Right ventricle myocardium superior (tissue), 1 donor: Measurements from ENCODE around the gene ARSG. TPM values are rescaled to one million over a fixed set of nuclear protein-coding genes. Genes with fewer than 3 reads are reported as not detected.
"Not testable (repeated sequence)": the region's sequence is repeated elsewhere in the genome, so short reads cannot be mapped to it uniquely, and the experiment has no call there.

Experiments
- ATAC-seq: fragments of 200-7000 bp; cut with Tn5 transposase; one replicate; pipeline ENCODE4 v1.9.1; 2020; ENCODE audit warnings: mild to moderate bottlenecking; ENCODE audit not compliant: poor library complexity
- DNase-seq: peaks from one replicate; pipeline ENCODE4 v3.0.0-alpha.2; 2020
- intact Hi-C: fragments of 100-400 bp; cut with DNase I; formaldehyde crosslinking; loops from one replicate; pipeline ENCODE4 v1.11.2; 2022
- long read RNA-seq: library from polyadenylated mRNA; unstranded; transcript quantifications from one replicate; pipeline ENCODE4 v2.0.0, GENCODE V29; 2021
- total RNA-seq: library from RNA; stranded (reverse); fragmentation: NEBNext Ultra II Directional; extraction: Animal tissue kit (Norgen Biotek cat#: 25700); gene quantifications from one replicate; pipeline ENCODE4 v1.2.1, GENCODE V29; 2021
- donor health status: DM: no; HTN: yes; CAD: no; lungs with severe emphysema.

The ARSG gene
- 3.1 TPM for total RNA-seq
- long read RNA-seq, full-length matches to known transcripts = 7 of 14 reads
- long read RNA-seq, partial matches to known transcripts = 3 of 14 reads
- long read RNA-seq, other reads (novel, unspliced or antisense) = 4 of 14 reads

- ATAC-seq (peak; percentile 57), DNase-seq (peak; percentile 75)
- intact Hi-C loops = no loop called here
Measured at GRCh38 chr17:68290955-68291835, at the start of gene ARSG, which contains the start of gene SLC16A6. Gene ARSG, plus strand, starts transcription at chr17:68291495. Its CDS starts 15,999 bp downstream, at chr17:68307494. Gene SLC16A6, minus strand, starts transcription at chr17:68291127. Its CDS starts 12,807 bp downstream, at chr17:68278320.

- intact Hi-C loops = no loop called here
- ATAC-seq (no peak), DNase-seq (peak; percentile 52)
Measured at GRCh38 chr17:68246271-68247028, 44.8 kb upstream of the ARSG start.

GRCh38 chr17:68247445-68248198 lies 43.7 kb upstream of the ARSG start, which contains the start of gene AMZ2:
Gene AMZ2, plus strand, starts transcription at chr17:68248043. Its CDS starts 2,145 bp downstream, at chr17:68250188.
- ATAC-seq (peak; percentile 98), DNase-seq (peak; percentile 97)
- intact Hi-C loops = no loop called here

GRCh38 chr17:68248199-68248825 lies 43.0 kb upstream of the ARSG start:
- intact Hi-C loops = no loop called here
- DNase-seq (no peak), ATAC-seq (peak; percentile 59)

- intact Hi-C loops = no loop called here
- ATAC-seq (no peak), DNase-seq (no peak)
Measured at GRCh38 chr17:68248891-68249290, 42.4 kb upstream of the ARSG start.

GRCh38 chr17:68249354-68249765 lies 41.9 kb upstream of the ARSG start:
- intact Hi-C loops = no loop called here
- no peak for ATAC-seq
- DNase-seq = no peak

- intact Hi-C loops, ATAC-seq, DNase-seq: not testable (repeated sequence)
Measured at GRCh38 chr17:68253426-68253825, 37.9 kb upstream of the ARSG start.

- intact Hi-C loops = no loop called here
- DNase-seq = no peak
- ATAC-seq = no peak
Measured at GRCh38 chr17:68255151-68255550, 36.1 kb upstream of the ARSG start.

- ATAC-seq (no peak), DNase-seq (no peak)
- intact Hi-C loops = no loop called here
Measured at GRCh38 chr17:68255731-68256538, 35.4 kb upstream of the ARSG start.

- intact Hi-C loops, ATAC-seq, DNase-seq: not testable (repeated sequence)
Measured at GRCh38 chr17:68256701-68257100, 34.6 kb upstream of the ARSG start.

GRCh38 chr17:68257934-68258333 lies 33.4 kb upstream of the ARSG start:
- ATAC-seq = no peak
- intact Hi-C loops = no loop called here
- DNase-seq = no peak

GRCh38 chr17:68258890-68259647 lies 32.2 kb upstream of the ARSG start:
- ATAC-seq (peak; percentile 90), DNase-seq (peak; percentile 75)
- intact Hi-C loops = not testable (repeated sequence)

- DNase-seq, intact Hi-C loops, ATAC-seq: not testable (repeated sequence)
Measured at GRCh38 chr17:68259648-68259951, 31.7 kb upstream of the ARSG start.

- intact Hi-C loops = loop anchor here (5.0 to 10.0 kb wide), 3 partner anchors 137 to 197 kb away; partner anchors contain the start of gene WIPI1
- DNase-seq (no peak), ATAC-seq (no peak)
Measured at GRCh38 chr17:68260051-68260762, 31.1 kb upstream of the ARSG start.

- peak; percentile 42 for ATAC-seq
- not testable (repeated sequence) for DNase-seq
- intact Hi-C loops = loop anchor here (5.0 to 10.0 kb wide), 3 partner anchors 135 to 195 kb away; partner anchors contain the start of gene WIPI1
Measured at GRCh38 chr17:68262467-68262866, 28.8 kb upstream of the ARSG start.
